GM19324 (cell line): ENCODE measurements around the gene ENTPD3.
"Not testable (repeated sequence)": the region's sequence is repeated elsewhere in the genome, so short reads cannot be mapped to it uniquely, and the experiment has no call there.

Source experiments
- ATAC-seq: cut with Tn5 transposase; IDR thresholded peaks from one replicate; pipeline ENCODE4 v1.9.1; 2021; ENCODE audit warnings: mild to moderate bottlenecking, moderate library complexity; ENCODE audit not compliant: unreplicated experiment, low FRiP score

Gene ENTPD3

GRCh38 chr3:40458473-40458872, 71.5 kb downstream of the ENTPD3 start:
- no peak for ATAC-seq

- ATAC-seq, result not testable (repeated sequence)
Measured at GRCh38 chr3:40460481-40460880, 73.5 kb downstream of the ENTPD3 start.

GRCh38 chr3:40461161-40461560, 74.2 kb downstream of the ENTPD3 start:
- no peak for ATAC-seq

- not testable (repeated sequence) for ATAC-seq
Measured at GRCh38 chr3:40462838-40463237, 75.9 kb downstream of the ENTPD3 start.

- ATAC-seq, result no peak
Measured at GRCh38 chr3:40463579-40463978, 76.6 kb downstream of the ENTPD3 start.

GRCh38 chr3:40464339-40465110, 77.5 kb downstream of the ENTPD3 start:
- no peak for ATAC-seq

- no peak for ATAC-seq
Measured at GRCh38 chr3:40465111-40465407, 78.1 kb downstream of the ENTPD3 start.

- no peak for ATAC-seq
Measured at GRCh38 chr3:40465456-40465855, 78.5 kb downstream of the ENTPD3 start.

- no peak for ATAC-seq
Measured at GRCh38 chr3:40468018-40468417, 81.0 kb downstream of the ENTPD3 start.

- no peak for ATAC-seq
Measured at GRCh38 chr3:40470701-40471100, 83.7 kb downstream of the ENTPD3 start.

GRCh38 chr3:40476478-40477470, 89.8 kb downstream of the ENTPD3 start, which contains the start of gene ZNF619:
Gene ZNF619 (plus strand): TSS chr3:40477122. CDS start chr3:40477980, 858 bp downstream.
- peak; percentile 77 for ATAC-seq

GRCh38 chr3:40477666-40478065, 90.7 kb downstream of the ENTPD3 start:
- no peak for ATAC-seq
